K562 (cell line): ENCODE measurements around the gene FAM83E. TPM values are rescaled to one million over a fixed set of nuclear protein-coding genes. Genes with fewer than 3 reads are reported as not detected.

Experiments
- polyA plus RNA-seq, 8 experiments: library from polyadenylated mRNA; depleted of rRNA in 4 of 8; stranded (reverse) in 5 of 8; unstranded in 3 of 8; fragments of >200 nt; fragmentation: Nextera tagmentation in 2 of 8; fragmentation: Illumina TruSeq in 1 of 8; extraction: Ambion mirVana in 2 of 8; extraction: Trizol in 1 of 8; gene quantifications; 2 replicates each; pipeline versions ENCODE4 v1.2.1 to v1.2.3, GENCODE V29; 2011 to 2014; ENCODE audit warnings: inconsistent platforms in 1 of 8, missing spikeins in 1 of 8
- total RNA-seq, 7 experiments: library from RNA; depleted of rRNA in 6 of 7; stranded (reverse); fragments of >200 nt in 6 of 7; fragmentation: Illumina TruSeq in 2 of 7; extraction: Trizol in 2 of 7; gene quantifications; 2 replicates each; pipeline versions ENCODE4 v1.2.1 to v1.2.3, GENCODE V29; 2011 to 2021; ENCODE audit warnings: low replicate concordance in 1 of 7
- TF ChIP-seq, protein P1 (sequence below): fragments of 200-600 bp; sonication (generic); IDR thresholded peaks from one replicate; pipeline ENCODE4 v1.6.1; 2012; ENCODE audit warnings: mild to moderate bottlenecking, low read depth, low read length, inconsistent platforms

The FAM83E gene
- total and polyA plus RNA-seq, 9 of the 15 experiments (the other 6 are each of a cell fraction or from before 2014, with no cell fraction given): 0.15 to 0.87 (median 0.29) TPM; not detected in 4

DNA sequence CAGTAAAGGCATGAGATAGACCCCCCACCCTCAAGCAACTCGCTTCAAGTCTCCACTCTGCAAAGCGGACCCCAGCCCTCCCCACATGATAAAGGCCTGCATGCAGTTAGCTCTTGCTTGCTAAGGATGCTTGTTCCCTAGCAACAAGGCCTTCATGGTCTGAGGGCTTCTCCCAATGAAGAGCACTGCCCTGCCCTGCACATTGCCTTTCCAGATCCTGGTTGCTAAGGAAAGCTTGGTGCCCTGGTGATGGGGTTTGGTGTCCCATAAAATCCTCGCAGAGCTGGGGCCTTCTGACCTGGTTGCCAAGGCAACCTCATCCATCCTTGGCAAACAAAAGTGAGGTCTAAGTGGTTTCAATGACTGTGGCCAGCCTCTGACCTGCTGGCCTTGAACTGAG, 16.3 kb upstream of the FAM83E start (continued):
- TF ChIP-seq, protein P1, sequence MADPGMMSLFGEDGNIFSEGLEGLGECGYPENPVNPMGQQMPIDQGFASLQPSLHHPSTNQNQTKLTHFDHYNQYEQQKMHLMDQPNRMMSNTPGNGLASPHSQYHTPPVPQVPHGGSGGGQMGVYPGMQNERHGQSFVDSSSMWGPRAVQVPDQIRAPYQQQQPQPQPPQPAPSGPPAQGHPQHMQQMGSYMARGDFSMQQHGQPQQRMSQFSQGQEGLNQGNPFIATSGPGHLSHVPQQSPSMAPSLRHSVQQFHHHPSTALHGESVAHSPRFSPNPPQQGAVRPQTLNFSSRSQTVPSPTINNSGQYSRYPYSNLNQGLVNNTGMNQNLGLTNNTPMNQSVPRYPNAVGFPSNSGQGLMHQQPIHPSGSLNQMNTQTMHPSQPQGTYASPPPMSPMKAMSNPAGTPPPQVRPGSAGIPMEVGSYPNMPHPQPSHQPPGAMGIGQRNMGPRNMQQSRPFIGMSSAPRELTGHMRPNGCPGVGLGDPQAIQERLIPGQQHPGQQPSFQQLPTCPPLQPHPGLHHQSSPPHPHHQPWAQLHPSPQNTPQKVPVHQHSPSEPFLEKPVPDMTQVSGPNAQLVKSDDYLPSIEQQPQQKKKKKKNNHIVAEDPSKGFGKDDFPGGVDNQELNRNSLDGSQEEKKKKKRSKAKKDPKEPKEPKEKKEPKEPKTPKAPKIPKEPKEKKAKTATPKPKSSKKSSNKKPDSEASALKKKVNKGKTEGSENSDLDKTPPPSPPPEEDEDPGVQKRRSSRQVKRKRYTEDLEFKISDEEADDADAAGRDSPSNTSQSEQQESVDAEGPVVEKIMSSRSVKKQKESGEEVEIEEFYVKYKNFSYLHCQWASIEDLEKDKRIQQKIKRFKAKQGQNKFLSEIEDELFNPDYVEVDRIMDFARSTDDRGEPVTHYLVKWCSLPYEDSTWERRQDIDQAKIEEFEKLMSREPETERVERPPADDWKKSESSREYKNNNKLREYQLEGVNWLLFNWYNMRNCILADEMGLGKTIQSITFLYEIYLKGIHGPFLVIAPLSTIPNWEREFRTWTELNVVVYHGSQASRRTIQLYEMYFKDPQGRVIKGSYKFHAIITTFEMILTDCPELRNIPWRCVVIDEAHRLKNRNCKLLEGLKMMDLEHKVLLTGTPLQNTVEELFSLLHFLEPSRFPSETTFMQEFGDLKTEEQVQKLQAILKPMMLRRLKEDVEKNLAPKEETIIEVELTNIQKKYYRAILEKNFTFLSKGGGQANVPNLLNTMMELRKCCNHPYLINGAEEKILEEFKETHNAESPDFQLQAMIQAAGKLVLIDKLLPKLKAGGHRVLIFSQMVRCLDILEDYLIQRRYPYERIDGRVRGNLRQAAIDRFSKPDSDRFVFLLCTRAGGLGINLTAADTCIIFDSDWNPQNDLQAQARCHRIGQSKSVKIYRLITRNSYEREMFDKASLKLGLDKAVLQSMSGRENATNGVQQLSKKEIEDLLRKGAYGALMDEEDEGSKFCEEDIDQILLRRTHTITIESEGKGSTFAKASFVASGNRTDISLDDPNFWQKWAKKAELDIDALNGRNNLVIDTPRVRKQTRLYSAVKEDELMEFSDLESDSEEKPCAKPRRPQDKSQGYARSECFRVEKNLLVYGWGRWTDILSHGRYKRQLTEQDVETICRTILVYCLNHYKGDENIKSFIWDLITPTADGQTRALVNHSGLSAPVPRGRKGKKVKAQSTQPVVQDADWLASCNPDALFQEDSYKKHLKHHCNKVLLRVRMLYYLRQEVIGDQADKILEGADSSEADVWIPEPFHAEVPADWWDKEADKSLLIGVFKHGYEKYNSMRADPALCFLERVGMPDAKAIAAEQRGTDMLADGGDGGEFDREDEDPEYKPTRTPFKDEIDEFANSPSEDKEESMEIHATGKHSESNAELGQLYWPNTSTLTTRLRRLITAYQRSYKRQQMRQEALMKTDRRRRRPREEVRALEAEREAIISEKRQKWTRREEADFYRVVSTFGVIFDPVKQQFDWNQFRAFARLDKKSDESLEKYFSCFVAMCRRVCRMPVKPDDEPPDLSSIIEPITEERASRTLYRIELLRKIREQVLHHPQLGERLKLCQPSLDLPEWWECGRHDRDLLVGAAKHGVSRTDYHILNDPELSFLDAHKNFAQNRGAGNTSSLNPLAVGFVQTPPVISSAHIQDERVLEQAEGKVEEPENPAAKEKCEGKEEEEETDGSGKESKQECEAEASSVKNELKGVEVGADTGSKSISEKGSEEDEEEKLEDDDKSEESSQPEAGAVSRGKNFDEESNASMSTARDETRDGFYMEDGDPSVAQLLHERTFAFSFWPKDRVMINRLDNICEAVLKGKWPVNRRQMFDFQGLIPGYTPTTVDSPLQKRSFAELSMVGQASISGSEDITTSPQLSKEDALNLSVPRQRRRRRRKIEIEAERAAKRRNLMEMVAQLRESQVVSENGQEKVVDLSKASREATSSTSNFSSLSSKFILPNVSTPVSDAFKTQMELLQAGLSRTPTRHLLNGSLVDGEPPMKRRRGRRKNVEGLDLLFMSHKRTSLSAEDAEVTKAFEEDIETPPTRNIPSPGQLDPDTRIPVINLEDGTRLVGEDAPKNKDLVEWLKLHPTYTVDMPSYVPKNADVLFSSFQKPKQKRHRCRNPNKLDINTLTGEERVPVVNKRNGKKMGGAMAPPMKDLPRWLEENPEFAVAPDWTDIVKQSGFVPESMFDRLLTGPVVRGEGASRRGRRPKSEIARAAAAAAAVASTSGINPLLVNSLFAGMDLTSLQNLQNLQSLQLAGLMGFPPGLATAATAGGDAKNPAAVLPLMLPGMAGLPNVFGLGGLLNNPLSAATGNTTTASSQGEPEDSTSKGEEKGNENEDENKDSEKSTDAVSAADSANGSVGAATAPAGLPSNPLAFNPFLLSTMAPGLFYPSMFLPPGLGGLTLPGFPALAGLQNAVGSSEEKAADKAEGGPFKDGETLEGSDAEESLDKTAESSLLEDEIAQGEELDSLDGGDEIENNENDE: no peak
